Adrenal gland (tissue), 5 donors: ENCODE results near the gene NAA50.

Experiments
- CTCF ChIP-seq, 6 experiments: fragments of 450-650 bp in 4 of 6; fragments of 200-600 bp in 2 of 6; sonication (generic) in 1 of 6; IDR thresholded peaks; 1 replicate in 5 of 6; 2 replicates in 1 of 6; pipeline versions ENCODE4 v1.5.1 to v1.8.0; 2016 to 2021; ENCODE audit warnings: antibody characterized with exemption in 6 of 6, mild to moderate bottlenecking in 2 of 6, moderate library complexity in 1 of 6
- POLR2A ChIP-seq, 2 donors: fragments of 450-650 bp; IDR thresholded peaks; one replicate each; pipeline ENCODE4 v1.6.1; 2017; ENCODE audit warnings: antibody characterized with exemption in 2 of 2, mild to moderate bottlenecking in 2 of 2, moderate library complexity in 1 of 2
- donor health status: DM: no; HTN: no; CAD: no.

- no peak for TF ChIP-seq CTCF (IDR thresholded peaks at IDR 0.05)
- TF ChIP-seq POLR2A (IDR thresholded peaks at IDR 0.05): no peak
Observed at GRCh38 chr3:113776564-113776963, 30.5 kb upstream of the NAA50 start.
